Left ventricle myocardium inferior (tissue), 1 donor: Measurements from ENCODE around the gene CACNB4. TPM values are rescaled to one million over a fixed set of nuclear protein-coding genes. Genes with fewer than 3 reads are reported as not detected.

Source experiments
- DNase-seq: peaks from one replicate; pipeline ENCODE4 v3.0.0-alpha.2; 2020
- H3K27ac ChIP-seq: fragments of 200-600 bp; replicated peaks from 2 replicates; pipeline ENCODE4 v1.8.0; 2021
- H3K27me3 ChIP-seq: fragments of 200-600 bp; 2 replicates; pipeline ENCODE4 v1.8.0; 2021; ENCODE audit warnings: low read depth
- H3K36me3 ChIP-seq: fragments of 200-600 bp; 2 replicates; pipeline ENCODE4 v1.8.0; 2021
- H3K4me1 ChIP-seq: fragments of 200-600 bp; 2 replicates; pipeline ENCODE4 v1.8.0; 2021
- H3K4me3 ChIP-seq: fragments of 200-600 bp; 2 replicates; pipeline ENCODE4 v1.8.0; 2021; ENCODE audit warnings: mild to moderate bottlenecking, moderate library complexity
- H3K9me3 ChIP-seq: fragments of 200-600 bp; replicated peaks from 2 replicates; pipeline ENCODE4 v1.8.0; 2021
- intact Hi-C: fragments of 100-400 bp; cut with micrococcal nuclease; formaldehyde crosslinking; loops from one replicate; pipeline ENCODE4 v1.11.0; 2022
- total RNA-seq: library from RNA; stranded (reverse); fragmentation: NEBNext Ultra II Directional; extraction: Animal tissue kit (Norgen Biotek cat#: 25700); gene quantifications from one replicate; pipeline ENCODE4 v1.2.1, GENCODE V29; 2021
- TF ChIP-seq, protein P1 (sequence below): fragments of 200-600 bp; IDR thresholded peaks from 2 replicates; pipeline ENCODE4 v1.8.0; 2021; ENCODE audit warnings: antibody characterized with exemption, mild to moderate bottlenecking, borderline replicate concordance
- donor health status: DM: no; HTN: yes; CAD: no; lungs with severe emphysema.

The CACNB4 gene
- total RNA-seq, 1 donor from 2014 or later = 0.25 TPM

- Histone ChIP-seq H3K27me3 (no peaks in the 10 kb centered on the region), H3K4me1 (peaks cover 3% of the 10 kb centered on the region), H3K9me3 (no peaks in the 10 kb centered on the region), H3K36me3 (no peaks in the 10 kb centered on the region), H3K27ac (no peak overlapping the region), H3K4me3 (no peak overlapping the region)
- DNase-seq = no peak
- TF ChIP-seq, protein P1, sequence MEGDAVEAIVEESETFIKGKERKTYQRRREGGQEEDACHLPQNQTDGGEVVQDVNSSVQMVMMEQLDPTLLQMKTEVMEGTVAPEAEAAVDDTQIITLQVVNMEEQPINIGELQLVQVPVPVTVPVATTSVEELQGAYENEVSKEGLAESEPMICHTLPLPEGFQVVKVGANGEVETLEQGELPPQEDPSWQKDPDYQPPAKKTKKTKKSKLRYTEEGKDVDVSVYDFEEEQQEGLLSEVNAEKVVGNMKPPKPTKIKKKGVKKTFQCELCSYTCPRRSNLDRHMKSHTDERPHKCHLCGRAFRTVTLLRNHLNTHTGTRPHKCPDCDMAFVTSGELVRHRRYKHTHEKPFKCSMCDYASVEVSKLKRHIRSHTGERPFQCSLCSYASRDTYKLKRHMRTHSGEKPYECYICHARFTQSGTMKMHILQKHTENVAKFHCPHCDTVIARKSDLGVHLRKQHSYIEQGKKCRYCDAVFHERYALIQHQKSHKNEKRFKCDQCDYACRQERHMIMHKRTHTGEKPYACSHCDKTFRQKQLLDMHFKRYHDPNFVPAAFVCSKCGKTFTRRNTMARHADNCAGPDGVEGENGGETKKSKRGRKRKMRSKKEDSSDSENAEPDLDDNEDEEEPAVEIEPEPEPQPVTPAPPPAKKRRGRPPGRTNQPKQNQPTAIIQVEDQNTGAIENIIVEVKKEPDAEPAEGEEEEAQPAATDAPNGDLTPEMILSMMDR = no peak
- intact Hi-C loops = no loop called here
Observed at GRCh38 chr2:152068226-152068625, 30.6 kb downstream of the CACNB4 start.

DNA sequence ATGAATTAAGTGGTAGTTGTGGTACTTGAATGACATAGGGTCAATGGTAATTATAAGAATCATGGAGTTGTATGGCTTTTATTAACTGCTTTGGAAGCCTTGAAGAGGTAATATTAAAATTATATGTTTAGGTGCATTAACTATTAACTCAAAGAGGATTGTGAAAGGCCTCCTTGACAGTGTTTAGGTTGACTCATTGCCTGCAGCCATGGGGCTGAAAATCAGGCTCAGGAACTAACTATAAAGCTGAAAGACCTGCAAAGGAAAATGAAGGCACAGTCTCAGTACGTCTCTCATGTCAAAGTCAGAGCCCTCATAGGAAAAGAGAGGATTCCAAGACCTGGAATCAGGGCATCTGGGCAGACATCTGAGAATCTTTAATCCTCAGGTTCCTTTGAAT is 31.0 kb downstream of the CACNB4 start:
- intact Hi-C loops = no loop called here
- H3K27me3 ChIP-seq = no peaks in the 10 kb centered on the region
- TF ChIP-seq, protein P1 = no peak
- H3K4me3 ChIP-seq = no peak overlapping the region
- no peaks in the 10 kb centered on the region for H3K36me3 ChIP-seq
- H3K27ac ChIP-seq = no peak overlapping the region
- peaks cover 7% of the 10 kb centered on the region for H3K4me1 ChIP-seq
- no peak for DNase-seq
- H3K9me3 ChIP-seq = no peaks in the 10 kb centered on the region

DNA sequence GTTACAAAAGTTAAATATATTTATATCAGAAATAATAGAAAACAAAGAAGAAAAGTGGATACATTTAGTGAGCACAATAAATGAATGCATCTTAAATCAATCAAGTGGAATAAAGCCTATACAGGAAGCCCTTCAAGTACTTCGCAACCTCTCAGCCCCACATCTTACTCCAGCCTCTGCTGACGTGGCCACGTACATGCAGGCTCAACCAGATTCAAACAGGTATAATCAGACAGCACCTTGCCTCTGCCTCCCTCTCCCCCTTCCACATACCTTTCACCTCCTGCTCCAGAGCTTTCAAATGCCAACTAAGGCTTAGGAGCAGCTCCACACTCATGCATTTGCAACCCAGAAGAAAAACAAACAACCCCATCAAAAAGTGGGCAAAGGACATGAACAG is 32.9 kb downstream of the CACNB4 start:
- H3K9me3 ChIP-seq = no peaks in the 10 kb centered on the region
- H3K36me3 ChIP-seq = no peaks in the 10 kb centered on the region
- intact Hi-C loops = no loop called here
- H3K4me1 ChIP-seq = peaks cover 12% of the 10 kb centered on the region
- no peak overlapping the region for H3K4me3 ChIP-seq
- no peak for DNase-seq
- H3K27ac ChIP-seq = no peak overlapping the region
- TF ChIP-seq, protein P1 = no peak
- no peaks in the 10 kb centered on the region for H3K27me3 ChIP-seq

DNA sequence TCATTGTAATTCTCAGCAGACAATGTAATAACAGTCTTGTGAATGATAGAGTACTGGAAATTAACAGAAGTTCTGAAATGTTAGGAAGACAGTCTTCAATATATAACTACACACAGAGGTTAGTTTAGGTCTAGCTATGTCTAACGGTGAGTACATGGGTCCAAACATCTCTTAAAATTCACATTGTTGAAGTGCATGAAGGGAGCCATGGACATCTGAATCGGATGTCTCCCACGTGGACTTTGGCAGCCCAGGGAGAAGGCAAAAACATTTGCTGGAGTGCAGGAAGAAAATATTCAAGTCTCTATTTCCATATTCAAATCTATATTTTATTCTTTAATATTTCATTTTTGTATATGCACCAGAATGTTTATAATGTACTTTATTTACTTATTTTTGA is 34.8 kb downstream of the CACNB4 start:
- H3K27me3 ChIP-seq = no peaks in the 10 kb centered on the region
- no peaks in the 10 kb centered on the region for H3K36me3 ChIP-seq
- peaks cover 12% of the 10 kb centered on the region for H3K4me1 ChIP-seq
- TF ChIP-seq, protein P1 = no peak
- no peaks in the 10 kb centered on the region for H3K9me3 ChIP-seq
- H3K27ac ChIP-seq = no peak overlapping the region
- DNase-seq = no peak
- intact Hi-C loops = no loop called here
- H3K4me3 ChIP-seq = no peak overlapping the region

- TF ChIP-seq, protein P1 = no peak
- no peak overlapping the region for H3K27ac ChIP-seq
Observed at GRCh38 chr2:152063325-152063924, 35.4 kb downstream of the CACNB4 start.

More at GRCh38 chr2:152063325-152063924, 35.4 kb downstream of the CACNB4 start:
- no peak overlapping the region for H3K4me3 ChIP-seq
- no peaks in the 10 kb centered on the region for H3K36me3 ChIP-seq
- H3K9me3 ChIP-seq = peaks cover 4% of the 10 kb centered on the region
- DNase-seq = no peak
- H3K27me3 ChIP-seq = no peaks in the 10 kb centered on the region
- peaks cover 12% of the 10 kb centered on the region for H3K4me1 ChIP-seq
- intact Hi-C loops = no loop called here
